ENCODE measurements around the gene ANKMY2. TPM values are rescaled to one million over a fixed set of nuclear protein-coding genes. Genes with fewer than 3 reads are reported as not detected.

Gene ANKMY2
- total RNA-seq, 1 experiment from 2014 or later, result 22.9 TPM

GRCh38 chr7:16571941-16572340 lies 73.6 kb downstream of the ANKMY2 start:
- POLR2A ChIA-PET (ENCODE audit: unreplicated experiment), result no interaction called here
- no peaks in the 10 kb centered on the region for H3K9me3 ChIP-seq (ENCODE audit: insufficient read depth, low read depth)
- no peaks in the 10 kb centered on the region for H4K20me1 ChIP-seq (ENCODE audit: insufficient read depth)
- TF ChIP-seq, protein P1, sequence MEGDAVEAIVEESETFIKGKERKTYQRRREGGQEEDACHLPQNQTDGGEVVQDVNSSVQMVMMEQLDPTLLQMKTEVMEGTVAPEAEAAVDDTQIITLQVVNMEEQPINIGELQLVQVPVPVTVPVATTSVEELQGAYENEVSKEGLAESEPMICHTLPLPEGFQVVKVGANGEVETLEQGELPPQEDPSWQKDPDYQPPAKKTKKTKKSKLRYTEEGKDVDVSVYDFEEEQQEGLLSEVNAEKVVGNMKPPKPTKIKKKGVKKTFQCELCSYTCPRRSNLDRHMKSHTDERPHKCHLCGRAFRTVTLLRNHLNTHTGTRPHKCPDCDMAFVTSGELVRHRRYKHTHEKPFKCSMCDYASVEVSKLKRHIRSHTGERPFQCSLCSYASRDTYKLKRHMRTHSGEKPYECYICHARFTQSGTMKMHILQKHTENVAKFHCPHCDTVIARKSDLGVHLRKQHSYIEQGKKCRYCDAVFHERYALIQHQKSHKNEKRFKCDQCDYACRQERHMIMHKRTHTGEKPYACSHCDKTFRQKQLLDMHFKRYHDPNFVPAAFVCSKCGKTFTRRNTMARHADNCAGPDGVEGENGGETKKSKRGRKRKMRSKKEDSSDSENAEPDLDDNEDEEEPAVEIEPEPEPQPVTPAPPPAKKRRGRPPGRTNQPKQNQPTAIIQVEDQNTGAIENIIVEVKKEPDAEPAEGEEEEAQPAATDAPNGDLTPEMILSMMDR (conservative IDR thresholded peaks at IDR 0.05), result no peak
- TF ChIP-seq EZH2 (IDR thresholded peaks at IDR 0.05; ENCODE audit: low read depth), result no peak
- H3K4me1 ChIP-seq (replicated peaks; ENCODE audit: insufficient read depth), result no peaks in the 10 kb centered on the region
- no peaks in the 10 kb centered on the region for H3K27me3 ChIP-seq (ENCODE audit: insufficient read depth, low read depth)
- H3K27ac ChIP-seq, result no peak overlapping the region
- BruUV-seq (replicated peaks), result no TSS peak
- DNase-seq, result no peak
- intact Hi-C loops (cut with micrococcal nuclease; ENCODE audit: unreplicated experiment), result no loop called here
- no peaks in the 10 kb centered on the region for H3F3A ChIP-seq (ENCODE audit: insufficient read depth, low read depth)
- H2AFZ ChIP-seq, result no peak overlapping the region
- CTCF ChIA-PET, result no interaction called here
- no peak overlapping the region for H3K4me3 ChIP-seq
- no peaks in the 10 kb centered on the region for H3K79me2 ChIP-seq (ENCODE audit: low read depth)
- no peak overlapping the region for H3K4me2 ChIP-seq
- no peaks in the 10 kb centered on the region for H3K36me3 ChIP-seq (ENCODE audit: low read depth)
- H3K9me2 ChIP-seq (ENCODE audit: insufficient read depth), result no peaks in the 10 kb centered on the region

GRCh38 chr7:16564909-16565426 lies 80.6 kb downstream of the ANKMY2 start:
- peak; percentile 30 to 70 for DNase-seq
- intact Hi-C loops (cut with micrococcal nuclease; ENCODE audit: unreplicated experiment), result loop anchor here (1.0 to 10.0 kb wide), 8 partner anchors 136 to 1850 kb away; partner anchors contain the start of gene CRPPA
- Histone ChIP-seq H2AFZ (no peak overlapping the region), H3F3A (ENCODE audit: insufficient read depth, low read depth) (no peaks in the 10 kb centered on the region), H4K20me1 (ENCODE audit: insufficient read depth) (no peaks in the 10 kb centered on the region), H3K79me2 (ENCODE audit: low read depth) (no peaks in the 10 kb centered on the region), H3K9me3 (ENCODE audit: insufficient read depth, low read depth) (no peaks in the 10 kb centered on the region), H3K36me3 (ENCODE audit: low read depth) (no peaks in the 10 kb centered on the region), H3K9me2 (ENCODE audit: insufficient read depth) (no peaks in the 10 kb centered on the region), H3K4me1 (replicated peaks; ENCODE audit: insufficient read depth) (no peaks in the 10 kb centered on the region), H3K4me3 (no peak overlapping the region), H3K27ac (no peak overlapping the region), H3K4me2 (no peak overlapping the region), H3K27me3 (ENCODE audit: insufficient read depth, low read depth) (no peaks in the 10 kb centered on the region)
- TF ChIP-seq, protein P1 (conservative IDR thresholded peaks at IDR 0.05), result peak; percentile 96
- TF ChIP-seq EZH2 (IDR thresholded peaks at IDR 0.05; ENCODE audit: low read depth), result no peak
- POLR2A ChIA-PET (ENCODE audit: unreplicated experiment), result interaction anchor here (0.5 to 1.0 kb wide), 10 partner anchors 28 to 455 kb away, joined by 3 to 15 read pairs (median 5); no protein-coding TSS in a partner anchor
- BruUV-seq (replicated peaks), result no TSS peak
- CTCF ChIA-PET, result interaction anchor here (0.5 to 1.7 kb wide), 19 partner anchors 14 to 881 kb away, joined by 3 to 10 read pairs (median 4); no protein-coding TSS in a partner anchor

DNA sequence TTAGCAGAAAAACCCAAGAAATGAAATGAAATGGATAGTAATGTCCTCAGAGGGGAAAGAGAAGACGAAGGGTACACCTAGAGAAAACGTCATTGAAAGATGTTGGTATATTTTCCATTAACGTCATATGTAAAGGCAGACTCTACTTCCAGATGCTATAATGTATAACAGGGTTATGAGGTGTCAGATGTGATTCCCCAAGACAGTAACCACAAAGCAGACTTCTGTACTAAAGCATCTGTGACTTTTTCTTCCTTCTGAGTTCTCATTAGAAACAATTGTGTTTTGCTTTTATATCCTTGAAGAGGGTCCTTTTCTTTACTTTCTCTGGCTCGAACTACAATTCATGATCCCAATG lies 81.6 kb downstream of the ANKMY2 start:
- no peaks in the 10 kb centered on the region for H3K4me1 ChIP-seq (replicated peaks; ENCODE audit: insufficient read depth)
- no peaks in the 10 kb centered on the region for H3F3A ChIP-seq (ENCODE audit: insufficient read depth, low read depth)
- no peaks in the 10 kb centered on the region for H3K36me3 ChIP-seq (ENCODE audit: low read depth)
- no peaks in the 10 kb centered on the region for H3K27me3 ChIP-seq (ENCODE audit: insufficient read depth, low read depth)
- H3K4me3 ChIP-seq, result no peak overlapping the region
- H3K27ac ChIP-seq, result no peak overlapping the region
- intact Hi-C loops (cut with micrococcal nuclease; ENCODE audit: unreplicated experiment), result loop anchor here (1.0 to 10.0 kb wide), 5 partner anchors 135 to 1849 kb away; partner anchors contain the start of gene CRPPA
- H3K79me2 ChIP-seq (ENCODE audit: low read depth), result no peaks in the 10 kb centered on the region
- H3K4me2 ChIP-seq, result no peak overlapping the region
- no TSS peak for BruUV-seq (replicated peaks)
- TF ChIP-seq, protein P1 (conservative IDR thresholded peaks at IDR 0.05), result no peak
- TF ChIP-seq EZH2 (IDR thresholded peaks at IDR 0.05; ENCODE audit: low read depth), result no peak
- no peak overlapping the region for H2AFZ ChIP-seq
- H4K20me1 ChIP-seq (ENCODE audit: insufficient read depth), result no peaks in the 10 kb centered on the region
- ChIA-PET POLR2A (ENCODE audit: unreplicated experiment) (interaction anchor here (0.7 to 1.0 kb wide), 2 partner anchors 131 to 142 kb away, joined by 4 to 11 read pairs; no protein-coding TSS in a partner anchor), CTCF (interaction anchor here (0.7 to 1.7 kb wide), 10 partner anchors 13 to 486 kb away, joined by 3 to 10 read pairs (median 5); no protein-coding TSS in a partner anchor)
- H3K9me2 ChIP-seq (ENCODE audit: insufficient read depth), result no peaks in the 10 kb centered on the region
- H3K9me3 ChIP-seq (ENCODE audit: insufficient read depth, low read depth), result no peaks in the 10 kb centered on the region
- DNase-seq, result no peak
